Brain microvascular endothelial cell (primary cell): ENCODE measurements around the gene PHACTR1.

ENCODE experiments used
- DNase-seq: peaks from one replicate; pipeline ENCODE4 v3.0.0-alpha.2; 2020
- H3K27ac ChIP-seq: fragments of 250-450 bp; sonication (Bioruptor Pico); 2 replicates; pipeline ENCODE4 v1.5.1; 2020; ENCODE audit warnings: mild to moderate bottlenecking, moderate library complexity
- H3K27me3 ChIP-seq: fragments of 250-450 bp; sonication (Bioruptor Pico); replicated peaks from 2 replicates; pipeline ENCODE4 v1.5.1; 2020; ENCODE audit warnings: mild to moderate bottlenecking
- H3K36me3 ChIP-seq: fragments of 250-450 bp; sonication (Bioruptor Pico); replicated peaks from 2 replicates; pipeline ENCODE4 v1.5.1; 2020; ENCODE audit warnings: mild to moderate bottlenecking
- H3K4me3 ChIP-seq: 2 replicates; pipeline ENCODE4 v1.5.1; 2011; ENCODE audit warnings: low read depth, mild to moderate bottlenecking, control low read depth, low read length, moderate library complexity
- CTCF ChIP-seq: IDR thresholded peaks from 2 replicates; pipeline ENCODE4 v1.5.1; 2011; ENCODE audit warnings: low read depth, mild to moderate bottlenecking, moderate library complexity, low read length, control low read depth, inconsistent platforms; ENCODE audit errors: missing control alignments
- in situ Hi-C: cut with HindIII; loops from 2 replicates; pipeline ENCODE4 v1.10.0; 2017; ENCODE audit warnings: low sequenced_read_pairs, low pct_ligation_motif_present

Gene PHACTR1

GRCh38 chr6:12895721-12896120 lies 179.2 kb downstream of the PHACTR1 start:
- no peak for DNase-seq
- Histone ChIP-seq H3K36me3 (no peaks in the 10 kb centered on the region), H3K27me3 (no peaks in the 10 kb centered on the region), H3K27ac (no peak overlapping the region), H3K4me3 (no peak overlapping the region)
- in situ Hi-C loops = no loop called here
- TF ChIP-seq CTCF = no peak

GRCh38 chr6:12896208-12896733 lies 179.7 kb downstream of the PHACTR1 start:
- H3K36me3 ChIP-seq = no peaks in the 10 kb centered on the region
- H3K27me3 ChIP-seq = no peaks in the 10 kb centered on the region
- no peak overlapping the region for H3K4me3 ChIP-seq
- in situ Hi-C loops = no loop called here
- no peak overlapping the region for H3K27ac ChIP-seq
- no peak for DNase-seq
- TF ChIP-seq CTCF = no peak

GRCh38 chr6:12898603-12899002 lies 182.0 kb downstream of the PHACTR1 start:
- Histone ChIP-seq H3K36me3 (no peaks in the 10 kb centered on the region), H3K27ac (no peak overlapping the region), H3K27me3 (no peaks in the 10 kb centered on the region), H3K4me3 (no peak overlapping the region)
- no peak for TF ChIP-seq CTCF
- no peak for DNase-seq
- in situ Hi-C loops = no loop called here

- no peak for DNase-seq
- H3K27ac ChIP-seq = no peak overlapping the region
- H3K36me3 ChIP-seq = no peaks in the 10 kb centered on the region
- no peak overlapping the region for H3K4me3 ChIP-seq
- no peak for TF ChIP-seq CTCF
- in situ Hi-C loops = no loop called here
- H3K27me3 ChIP-seq = no peaks in the 10 kb centered on the region
Observed at GRCh38 chr6:12899046-12899833, 182.7 kb downstream of the PHACTR1 start.

- in situ Hi-C loops = no loop called here
- Histone ChIP-seq H3K27ac (no peak overlapping the region), H3K36me3 (no peaks in the 10 kb centered on the region), H3K27me3 (no peaks in the 10 kb centered on the region), H3K4me3 (no peak overlapping the region)
- no peak for DNase-seq
- no peak for TF ChIP-seq CTCF
Observed at GRCh38 chr6:12903246-12903645, 186.7 kb downstream of the PHACTR1 start.
